Globus pallidus (tissue), 1 donor: ENCODE measurements around the gene OXCT2.

Experiments used
- DNase-seq: peaks from one replicate; pipeline ENCODE4 v3.0.0-alpha.2; 2015; ENCODE audit warnings: low spot score

The OXCT2 gene

GRCh38 chr1:39762550-39763540 is 8.3 kb downstream of the OXCT2 start:
- no peak for DNase-seq

- DNase-seq: no peak
Observed at GRCh38 chr1:39761557-39762260, 9.4 kb downstream of the OXCT2 start.

DNA sequence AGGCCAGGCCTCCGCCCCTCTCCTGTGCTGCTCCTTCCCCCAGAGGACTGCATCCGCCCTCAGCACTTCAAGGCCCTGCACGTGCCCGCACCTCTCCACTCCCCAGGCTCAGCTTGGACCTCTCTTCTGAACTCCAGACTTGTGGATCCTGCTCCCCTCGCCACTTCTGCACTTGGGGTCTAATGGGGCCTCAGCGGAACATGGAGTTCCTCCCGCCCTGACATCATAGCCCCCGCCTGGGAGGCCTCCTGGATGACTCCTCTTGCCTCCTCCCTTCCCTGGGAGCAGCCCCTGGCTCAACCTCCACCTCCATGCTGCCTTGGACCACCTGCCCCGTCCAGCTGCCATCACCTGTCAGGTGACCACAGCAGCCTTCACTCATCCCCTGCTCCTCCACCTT is 10.1 kb downstream of the OXCT2 start:
- no peak for DNase-seq

GRCh38 chr1:39760074-39761008 is 10.8 kb downstream of the OXCT2 start:
- no peak for DNase-seq

DNA sequence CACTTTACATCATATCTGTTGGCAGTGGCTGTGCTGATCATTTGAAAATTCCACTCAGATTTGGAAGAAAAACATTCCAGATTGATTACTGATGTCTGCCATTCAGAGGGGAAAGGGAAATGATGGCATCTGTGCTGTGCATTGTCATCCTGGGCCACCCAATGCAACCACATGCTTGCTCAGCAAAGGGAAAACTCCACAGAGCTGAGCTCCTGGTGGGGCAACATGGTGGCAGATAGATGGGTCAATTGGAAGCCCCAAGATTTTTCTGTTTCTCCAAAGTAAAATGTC is 11.8 kb downstream of the OXCT2 start:
- no peak for DNase-seq

- DNase-seq: no peak
Observed at GRCh38 chr1:39758556-39759435, 12.4 kb downstream of the OXCT2 start.

- no peak for DNase-seq
Observed at GRCh38 chr1:39757501-39757900, 13.6 kb downstream of the OXCT2 start.

- no peak for DNase-seq
Observed at GRCh38 chr1:39755965-39756659, 15.0 kb downstream of the OXCT2 start.

GRCh38 chr1:39754906-39755504 is 16.1 kb downstream of the OXCT2 start:
- no peak for DNase-seq

GRCh38 chr1:39754026-39754570 is 17.1 kb downstream of the OXCT2 start:
- DNase-seq: no peak

DNA sequence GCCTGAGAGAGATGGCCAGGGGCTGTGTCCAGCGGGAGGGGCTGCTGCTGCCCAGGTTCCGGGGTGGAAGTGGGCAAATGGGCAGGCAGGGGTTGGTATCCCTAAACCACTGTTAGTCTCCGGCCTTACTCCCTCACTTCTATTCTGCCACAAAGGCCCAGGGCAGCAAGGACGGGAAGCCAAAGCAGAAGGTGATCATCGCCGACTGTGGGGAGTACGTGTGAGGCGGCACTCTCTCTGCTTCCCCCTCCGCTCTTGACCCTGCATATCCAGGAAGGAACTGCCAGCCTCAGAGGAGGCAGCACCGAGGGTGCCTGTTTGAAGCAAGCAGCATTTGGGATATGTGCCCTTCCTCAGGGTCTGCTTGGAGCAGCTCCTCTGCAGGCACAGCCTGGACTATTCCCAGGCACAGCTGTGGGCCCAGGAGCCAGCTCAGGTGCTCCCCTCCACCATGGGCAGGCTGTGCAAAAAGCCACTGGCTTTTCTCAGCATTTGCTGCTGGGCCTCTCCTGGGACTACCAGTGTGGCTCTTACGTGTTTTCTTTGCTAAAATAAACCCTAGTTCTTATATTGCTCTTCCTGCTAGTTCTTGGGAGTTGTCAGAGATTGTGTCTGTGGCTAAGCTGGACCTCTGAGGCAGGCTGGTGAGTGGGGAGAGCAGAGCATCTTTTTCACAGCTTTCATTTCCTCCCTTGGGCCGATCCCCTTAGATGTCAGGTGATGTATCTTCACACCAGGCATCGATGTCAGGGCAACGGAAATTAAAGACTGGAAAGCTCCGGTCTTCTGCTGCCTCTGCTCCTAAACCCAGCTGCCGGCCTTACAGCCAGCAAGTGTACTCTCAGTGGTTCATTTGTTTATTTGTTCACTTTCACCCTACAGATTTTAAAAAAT is 17.8 kb downstream of the OXCT2 start:
- DNase-seq: no peak

DNA sequence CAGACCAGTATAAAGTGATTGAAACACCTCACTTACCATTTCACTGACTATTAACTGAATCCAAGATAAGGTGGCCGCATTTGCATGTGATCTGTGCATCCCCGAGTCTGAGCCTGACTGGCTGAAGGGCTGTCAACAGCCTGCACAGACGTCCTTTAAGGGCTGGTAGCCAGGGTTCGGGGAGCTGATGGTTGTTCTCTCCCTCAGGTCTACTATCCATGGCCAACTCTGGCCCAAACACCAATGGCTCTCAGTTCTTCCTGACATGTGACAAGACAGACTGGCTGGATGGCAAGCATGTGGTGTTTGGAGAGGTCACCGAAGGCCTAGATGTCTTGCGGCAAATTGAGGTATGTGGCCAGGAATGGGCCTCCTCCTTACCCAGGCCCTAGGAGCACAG is 18.4 kb downstream of the OXCT2 start:
- no peak for DNase-seq

GRCh38 chr1:39751595-39751994 is 19.6 kb downstream of the OXCT2 start:
- DNase-seq: no peak

DNA sequence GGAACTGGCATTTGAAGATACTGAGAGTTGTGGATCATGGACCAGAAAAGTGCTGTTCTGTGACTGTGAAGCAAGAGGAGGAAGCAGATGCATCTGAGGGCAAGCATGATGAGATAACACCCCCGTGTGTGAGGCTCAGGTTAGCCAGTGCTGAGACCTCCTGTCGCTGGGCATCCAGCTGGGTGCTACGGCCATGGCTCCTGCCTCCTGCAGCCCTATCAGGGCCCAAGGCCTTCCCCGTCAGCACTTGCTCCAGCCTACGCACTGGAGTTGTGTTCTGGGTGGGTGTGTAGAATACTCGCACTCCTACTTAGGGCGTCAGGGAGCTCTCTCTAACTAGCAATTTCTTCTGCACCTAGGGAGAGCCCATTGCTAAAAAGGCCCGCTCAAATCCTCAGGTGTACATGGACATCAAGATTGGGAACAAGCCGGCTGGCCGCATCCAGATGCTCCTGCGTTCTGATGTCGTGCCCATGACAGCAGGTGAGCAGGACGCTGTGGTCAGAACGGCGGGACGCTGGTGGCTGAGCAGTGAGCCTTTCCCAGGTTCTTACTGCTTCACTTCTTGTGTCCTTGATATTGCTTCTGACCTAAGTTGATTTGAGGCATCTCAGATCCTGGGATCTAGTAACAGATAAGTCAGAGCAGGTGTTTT is 26.0 kb downstream of the OXCT2 start:
- no peak for DNase-seq

- DNase-seq: peak; percentile 90
Observed at GRCh38 chr1:39738622-39739366, 32.4 kb downstream of the OXCT2 start, which contains the start of gene PPIE. PPIE (plus strand) TSS chr1:39738882; CDS start chr1:39738901, 19 bp downstream.

GRCh38 chr1:39737546-39738169 is 33.5 kb downstream of the OXCT2 start:
- no peak for DNase-seq

GRCh38 chr1:39735731-39736130 is 35.4 kb downstream of the OXCT2 start:
- DNase-seq: no peak
